ENCODE data around the gene ARL6IP5.

DNA sequence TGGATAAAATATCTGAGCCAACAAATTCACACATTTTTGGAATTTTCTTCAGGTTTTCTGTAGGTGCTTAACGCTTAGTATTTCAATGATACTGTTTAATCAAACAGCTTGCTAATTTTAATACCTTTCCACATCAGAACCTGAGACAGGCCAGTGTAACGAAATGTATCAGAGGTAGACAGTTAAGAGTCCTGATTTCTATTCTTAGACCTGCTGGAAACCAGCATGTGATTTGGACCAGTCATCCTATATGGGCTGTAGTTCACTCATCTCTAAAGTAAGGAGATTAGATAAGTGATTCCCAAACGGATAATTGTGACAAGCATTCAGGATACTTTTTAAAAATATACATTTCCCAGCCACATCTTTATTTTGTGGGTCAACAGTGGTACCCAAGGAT lies 18.4 kb downstream of the ARL6IP5 start:
- TF ChIP-seq, protein P1, sequence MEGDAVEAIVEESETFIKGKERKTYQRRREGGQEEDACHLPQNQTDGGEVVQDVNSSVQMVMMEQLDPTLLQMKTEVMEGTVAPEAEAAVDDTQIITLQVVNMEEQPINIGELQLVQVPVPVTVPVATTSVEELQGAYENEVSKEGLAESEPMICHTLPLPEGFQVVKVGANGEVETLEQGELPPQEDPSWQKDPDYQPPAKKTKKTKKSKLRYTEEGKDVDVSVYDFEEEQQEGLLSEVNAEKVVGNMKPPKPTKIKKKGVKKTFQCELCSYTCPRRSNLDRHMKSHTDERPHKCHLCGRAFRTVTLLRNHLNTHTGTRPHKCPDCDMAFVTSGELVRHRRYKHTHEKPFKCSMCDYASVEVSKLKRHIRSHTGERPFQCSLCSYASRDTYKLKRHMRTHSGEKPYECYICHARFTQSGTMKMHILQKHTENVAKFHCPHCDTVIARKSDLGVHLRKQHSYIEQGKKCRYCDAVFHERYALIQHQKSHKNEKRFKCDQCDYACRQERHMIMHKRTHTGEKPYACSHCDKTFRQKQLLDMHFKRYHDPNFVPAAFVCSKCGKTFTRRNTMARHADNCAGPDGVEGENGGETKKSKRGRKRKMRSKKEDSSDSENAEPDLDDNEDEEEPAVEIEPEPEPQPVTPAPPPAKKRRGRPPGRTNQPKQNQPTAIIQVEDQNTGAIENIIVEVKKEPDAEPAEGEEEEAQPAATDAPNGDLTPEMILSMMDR (IDR thresholded peaks at IDR 0.05; ENCODE audit: extremely low read depth in 1 of 2, insufficient read depth in 1 of 2, low read depth in 1 of 2, low read length in 2 of 2): no peak
- TF ChIP-seq, protein P2, sequence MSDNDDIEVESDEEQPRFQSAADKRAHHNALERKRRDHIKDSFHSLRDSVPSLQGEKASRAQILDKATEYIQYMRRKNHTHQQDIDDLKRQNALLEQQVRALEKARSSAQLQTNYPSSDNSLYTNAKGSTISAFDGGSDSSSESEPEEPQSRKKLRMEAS (IDR thresholded peaks at IDR 0.05; ENCODE audit: insufficient read depth, insufficient read length): no peak
- no peak for TF ChIP-seq POLR2A (IDR thresholded peaks at IDR 0.05; ENCODE audit: low read depth, low read length)
- no peak for TF ChIP-seq POLR2AphosphoS5 (IDR thresholded peaks at IDR 0.05; ENCODE audit: insufficient read depth, low read depth, low read length)
- TF ChIP-seq GATA2 (IDR thresholded peaks at IDR 0.05; ENCODE audit: insufficient read depth, insufficient read length, low read depth, low read length): no peak
- no peak for TF ChIP-seq EZH2 (IDR thresholded peaks at IDR 0.05; ENCODE audit: borderline replicate concordance, low read depth, low read length, severe bottlenecking)
- TF ChIP-seq JUN (IDR thresholded peaks at IDR 0.05; ENCODE audit: borderline replicate concordance, insufficient read depth, insufficient read length, low read depth): no peak
